Sigmoid colon (tissue), 7 donors: Measurements from ENCODE around the gene TIPIN. TPM values are rescaled to one million over a fixed set of nuclear protein-coding genes. Genes with fewer than 3 reads are reported as not detected.

Experiments
- DNase-seq: peaks from one replicate; pipeline ENCODE4 v3.0.0-alpha.2; 2019
- H3K27ac ChIP-seq, 4 donors: fragments of 200-600 bp; sonication (generic); one replicate each; pipeline ENCODE4 v1.5.1; 2016 to 2019; ENCODE audit warnings: mild to moderate bottlenecking in 1 of 4
- H3K27me3 ChIP-seq, 3 donors: fragments of 200-600 bp; sonication (generic); one replicate each; pipeline ENCODE4 v1.5.1; 2019; ENCODE audit warnings: mild to moderate bottlenecking in 1 of 3
- H3K36me3 ChIP-seq, 4 donors: fragments of 200-600 bp; sonication (generic); one replicate each; pipeline ENCODE4 v1.5.1; 2016 to 2019
- H3K4me1 ChIP-seq, 4 donors: fragments of 200-600 bp; sonication (generic); one replicate each; pipeline ENCODE4 v1.5.1; 2017 to 2019
- H3K4me3 ChIP-seq, 4 donors: fragments of 200-600 bp; sonication (generic); one replicate each; pipeline ENCODE4 v1.5.1; 2017 to 2019; ENCODE audit warnings: mild to moderate bottlenecking in 2 of 4, moderate library complexity in 1 of 4
- H3K9me3 ChIP-seq, 4 donors: fragments of 200-600 bp in 3 of 4; sonication (generic) in 3 of 4; one replicate each; pipeline versions ENCODE4 v1.5.1 to v1.6.1; 2013 to 2019
- CTCF ChIP-seq, 4 experiments: fragments of 450-650 bp in 3 of 4; fragments of 200-600 bp in 1 of 4; IDR thresholded peaks; one replicate each; pipeline ENCODE4 v1.5.1; 2016 to 2019; ENCODE audit warnings: antibody characterized with exemption in 4 of 4, mild to moderate bottlenecking in 3 of 4, moderate library complexity in 2 of 4
- EP300 ChIP-seq, 4 donors: sonication (generic); formaldehyde crosslinking; IDR thresholded peaks; one replicate each; pipeline ENCODE4 v1.6.1; 2017; ENCODE audit warnings: antibody characterized with exemption in 4 of 4
- POLR2A ChIP-seq, 2 donors: fragments of 450-650 bp; IDR thresholded peaks; one replicate each; pipeline ENCODE4 v1.6.1; 2016; ENCODE audit warnings: antibody characterized with exemption in 2 of 2, mild to moderate bottlenecking in 2 of 2, moderate library complexity in 2 of 2
- POLR2AphosphoS5 ChIP-seq, 4 donors: sonication (generic); formaldehyde crosslinking; IDR thresholded peaks; one replicate each; pipeline ENCODE4 v1.6.1; 2017; ENCODE audit warnings: antibody characterized with exemption in 4 of 4
- WGBS, 2 donors: extraction: QIAGEN DNeasy Blood & Tissue Kit; methylation state at CpG; one replicate each; pipeline ENCODE4 v1.1.7; 2013; 5-methylcytosine and 5-hydroxymethylcytosine counted together
- intact Hi-C: fragments of 100-400 bp; cut with DNase I; formaldehyde crosslinking; loops from one replicate; pipeline ENCODE4 v1.15.1; 2023
- polyA plus RNA-seq, 3 donors: library from polyadenylated mRNA; stranded (reverse); fragments of 200-250 nt; gene quantifications; one replicate each; pipeline ENCODE4 v1.2.3, GENCODE V29; 2013
- total RNA-seq, 4 donors: library from RNA; depleted of rRNA; stranded (reverse); fragments of >200 nt; gene quantifications; one replicate each; pipeline ENCODE4 v1.1.0, GENCODE V29; 2016
- donor health status: healthy with polysubstance abuse.
- donor health status: Bipolar disorder and iron deficiency.
- donor health status: healthy.

TIPIN gene
- total and polyA plus RNA-seq, 7 donors: 1.9 to 10.3 (median 5.6) TPM

GRCh38 chr15:66294157-66294931 is 62.1 kb downstream of the TIPIN start:
- intact Hi-C loops: loop anchor here (5.0 kb wide), 1 partner anchor 657 kb away; no protein-coding TSS in a partner anchor
- Histone ChIP-seq H3K36me3 (no peaks in the 10 kb centered on the region), H3K4me3 (peak overlapping the region; percentile 62 to 79 (median 76)), H3K27ac (peak overlapping the region; percentile 88 to 94 (median 92)), H3K27me3 (no peaks in the 10 kb centered on the region), H3K9me3 (no peaks in the 10 kb centered on the region), H3K4me1 (peaks cover 0 to 42% (median 30%) of the 10 kb centered on the region in 4 donors)
- WGBS, 2 donors: 2 to 5% methylated on average over 16 of the region's 16 CpGs
- no peak for DNase-seq
- peak in 1 of 4 donors; percentile 7 for TF ChIP-seq POLR2AphosphoS5 (IDR thresholded peaks at IDR 0.05)
- TF ChIP-seq EP300 (IDR thresholded peaks at IDR 0.05): no peak

GRCh38 chr15:66293419-66294156 is 62.9 kb downstream of the TIPIN start, which contains the start of gene DIS3L:
Gene DIS3L (plus strand): TSS chr15:66293568. CDS start chr15:66293597, 29 bp downstream.
- Histone ChIP-seq H3K27ac (peak within 1 kb of the TSS; percentile 88 to 94 (median 92)), H3K9me3 (no peaks in the 10 kb centered on the region), H3K36me3 (no peaks in the 10 kb centered on the region), H3K4me3 (peak within 1 kb of the TSS; percentile 62 to 79 (median 76)), H3K27me3 (no peaks in the 10 kb centered on the region), H3K4me1 (peaks cover 0 to 42% (median 30%) of the 10 kb centered on the region in 4 donors)
- TF ChIP-seq POLR2A (IDR thresholded peaks at IDR 0.05) (no peak), POLR2AphosphoS5 (IDR thresholded peaks at IDR 0.05) (peak in 1 of 4 donors; percentile 5), EP300 (IDR thresholded peaks at IDR 0.05) (no peak)
- intact Hi-C loops: loop anchor here (5.0 kb wide), 1 partner anchor 656 kb away; no protein-coding TSS in a partner anchor
- 0 to 1% methylated on average over 92 of the region's 92 CpGs for WGBS, 2 donors
- peak; percentile 75 for DNase-seq

GRCh38 chr15:66292571-66293418 is 63.7 kb downstream of the TIPIN start:
- 5 to 15% methylated on average over 22 of the region's 22 CpGs for WGBS, 2 donors
- Histone ChIP-seq H3K27ac (peak overlapping the region; percentile 88 to 94 (median 92)), H3K4me3 (peak overlapping the region; percentile 62 to 79 (median 76)), H3K27me3 (no peaks in the 10 kb centered on the region), H3K36me3 (no peaks in the 10 kb centered on the region), H3K9me3 (no peaks in the 10 kb centered on the region), H3K4me1 (peaks cover 0 to 42% (median 30%) of the 10 kb centered on the region in 4 donors)
- TF ChIP-seq POLR2AphosphoS5 (IDR thresholded peaks at IDR 0.05) (peak in 1 of 4 donors; percentile 0), CTCF (IDR thresholded peaks at IDR 0.05) (no peak), POLR2A (IDR thresholded peaks at IDR 0.05) (no peak)
- intact Hi-C loops: loop anchor here (5.0 kb wide), 1 partner anchor 655 kb away; no protein-coding TSS in a partner anchor
- no peak for DNase-seq

- no peaks in the 10 kb centered on the region for H3K9me3 ChIP-seq
- intact Hi-C loops: loop anchor here (5.0 kb wide), 1 partner anchor 655 kb away; no protein-coding TSS in a partner anchor
- 54 to 81% methylated on average over 6 of the region's 6 CpGs for WGBS, 2 donors
- peak overlapping the region; percentile 88 to 94 (median 92) for H3K27ac ChIP-seq
- TF ChIP-seq POLR2AphosphoS5 (IDR thresholded peaks at IDR 0.05) (no peak), CTCF (IDR thresholded peaks at IDR 0.05) (no peak), EP300 (IDR thresholded peaks at IDR 0.05) (no peak), POLR2A (IDR thresholded peaks at IDR 0.05) (no peak)
- no peaks in the 10 kb centered on the region for H3K27me3 ChIP-seq
- H3K4me1 ChIP-seq: peaks cover 0 to 45% (median 31%) of the 10 kb centered on the region in 4 donors
- no peaks in the 10 kb centered on the region for H3K36me3 ChIP-seq
- DNase-seq: no peak
- no peak overlapping the region for H3K4me3 ChIP-seq
Measured at GRCh38 chr15:66291816-66292570, 64.5 kb downstream of the TIPIN start.
